ENCODE results near the gene DTNBP1. TPM values are rescaled to one million over a fixed set of nuclear protein-coding genes. Genes with fewer than 3 reads are reported as not detected.

The DTNBP1 gene
- total RNA-seq, 1 experiment from 2014 or later: 13.5 TPM

- peaks cover 11% of the 10 kb centered on the region for H3K4me1 Mint-ChIP-seq (ENCODE audit: insufficient read depth, unreplicated experiment)
- peaks cover 52% of the 10 kb centered on the region for H3K36me3 Mint-ChIP-seq (ENCODE audit: insufficient read depth, unreplicated experiment)
- no peak overlapping the region for H3K27ac Mint-ChIP-seq (ENCODE audit: low read depth, unreplicated experiment)
- H3K4me3 Mint-ChIP-seq (ENCODE audit: unreplicated experiment): no peak overlapping the region
- DNase-seq (ENCODE audit: unreplicated experiment): no peak
- H3K27me3 Mint-ChIP-seq (ENCODE audit: insufficient read depth, unreplicated experiment): no peaks in the 10 kb centered on the region
- POLR2A ChIA-PET: interaction anchor here (0.7 kb wide), 1 partner anchor 136 kb away, joined by 3 read pairs; no protein-coding TSS in a partner anchor
- H3K9me3 Mint-ChIP-seq (ENCODE audit: unreplicated experiment): no peaks in the 10 kb centered on the region
- TF ChIP-seq CTCF (IDR thresholded peaks at IDR 0.05; ENCODE audit: unreplicated experiment): no peak
- intact Hi-C loops (cut with micrococcal nuclease): no loop called here
- no TSS peak for BruUV-seq (replicated peaks)
- CTCF ChIA-PET: no interaction called here
Measured at GRCh38 chr6:15508441-15508871, 154.4 kb downstream of the DTNBP1 start.

- no peak overlapping the region for H3K4me3 Mint-ChIP-seq (ENCODE audit: unreplicated experiment)
- H3K9me3 Mint-ChIP-seq (ENCODE audit: unreplicated experiment): no peaks in the 10 kb centered on the region
- CTCF ChIA-PET: interaction anchor here (1.2 kb wide), 1 partner anchor 113 kb away, joined by 4 read pairs; no protein-coding TSS in a partner anchor
- H3K36me3 Mint-ChIP-seq (ENCODE audit: insufficient read depth, unreplicated experiment): peaks cover 47% of the 10 kb centered on the region
- no peak overlapping the region for H3K27ac Mint-ChIP-seq (ENCODE audit: low read depth, unreplicated experiment)
- POLR2A ChIA-PET: interaction anchor here (0.7 kb wide), 1 partner anchor 137 kb away, joined by 3 read pairs; no protein-coding TSS in a partner anchor
- no peak for DNase-seq (ENCODE audit: unreplicated experiment)
- BruUV-seq (replicated peaks): no TSS peak
- H3K27me3 Mint-ChIP-seq (ENCODE audit: insufficient read depth, unreplicated experiment): no peaks in the 10 kb centered on the region
- intact Hi-C loops (cut with micrococcal nuclease): no loop called here
- peaks cover 11% of the 10 kb centered on the region for H3K4me1 Mint-ChIP-seq (ENCODE audit: insufficient read depth, unreplicated experiment)
- TF ChIP-seq CTCF (IDR thresholded peaks at IDR 0.05; ENCODE audit: unreplicated experiment): no peak
Measured at GRCh38 chr6:15507746-15508145, 155.1 kb downstream of the DTNBP1 start.

GRCh38 chr6:15507221-15507620 is 155.6 kb downstream of the DTNBP1 start:
- H3K4me1 Mint-ChIP-seq (ENCODE audit: insufficient read depth, unreplicated experiment): peaks cover 11% of the 10 kb centered on the region
- ChIA-PET CTCF (interaction anchor here (1.2 kb wide), 1 partner anchor 113 kb away, joined by 4 read pairs; no protein-coding TSS in a partner anchor), POLR2A (no interaction called here)
- DNase-seq (ENCODE audit: unreplicated experiment): no peak
- TF ChIP-seq CTCF (IDR thresholded peaks at IDR 0.05; ENCODE audit: unreplicated experiment): no peak
- no peaks in the 10 kb centered on the region for H3K9me3 Mint-ChIP-seq (ENCODE audit: unreplicated experiment)
- intact Hi-C loops (cut with micrococcal nuclease): no loop called here
- no peak overlapping the region for H3K4me3 Mint-ChIP-seq (ENCODE audit: unreplicated experiment)
- no TSS peak for BruUV-seq (replicated peaks)
- H3K27me3 Mint-ChIP-seq (ENCODE audit: insufficient read depth, unreplicated experiment): no peaks in the 10 kb centered on the region
- H3K36me3 Mint-ChIP-seq (ENCODE audit: insufficient read depth, unreplicated experiment): peaks cover 47% of the 10 kb centered on the region
- no peak overlapping the region for H3K27ac Mint-ChIP-seq (ENCODE audit: low read depth, unreplicated experiment)

GRCh38 chr6:15506066-15506465 is 156.8 kb downstream of the DTNBP1 start:
- ChIA-PET POLR2A (no interaction called here), CTCF (interaction anchor here (0.8 kb wide), 1 partner anchor 117 kb away, joined by 5 read pairs; no protein-coding TSS in a partner anchor)
- H3K4me3 Mint-ChIP-seq (ENCODE audit: unreplicated experiment): no peak overlapping the region
- H3K9me3 Mint-ChIP-seq (ENCODE audit: unreplicated experiment): no peaks in the 10 kb centered on the region
- peaks cover 51% of the 10 kb centered on the region for H3K36me3 Mint-ChIP-seq (ENCODE audit: insufficient read depth, unreplicated experiment)
- no peak for TF ChIP-seq CTCF (IDR thresholded peaks at IDR 0.05; ENCODE audit: unreplicated experiment)
- H3K27me3 Mint-ChIP-seq (ENCODE audit: insufficient read depth, unreplicated experiment): no peaks in the 10 kb centered on the region
- intact Hi-C loops (cut with micrococcal nuclease): no loop called here
- H3K27ac Mint-ChIP-seq (ENCODE audit: low read depth, unreplicated experiment): no peak overlapping the region
- no peak for DNase-seq (ENCODE audit: unreplicated experiment)
- BruUV-seq (replicated peaks): no TSS peak
- peaks cover 11% of the 10 kb centered on the region for H3K4me1 Mint-ChIP-seq (ENCODE audit: insufficient read depth, unreplicated experiment)
